DOHH2 (cell line): ENCODE data around the gene STX18.
A peak's percentile ranks its signal among the peaks of the same experiment; 100 is the strongest.

Experiments used
- H3F3A ChIP-seq: fragments of 200-600 bp; sonication (generic), shearing (Covaris generic); 2 replicates; pipeline ENCODE4 v1.6.0; 2016; ENCODE audit warnings: antibody characterized with exemption, mild to moderate bottlenecking; ENCODE audit not compliant: control insufficient read depth, insufficient read depth
- H3K27ac ChIP-seq: fragments of 200-600 bp; sonication (generic); 2 replicates; pipeline ENCODE4 v1.5.1; 2014; ENCODE audit warnings: low read depth, mild to moderate bottlenecking, low read length, moderate library complexity
- H3K27me3 ChIP-seq: fragments of 200-600 bp; sonication (generic); 2 replicates; pipeline ENCODE4 v1.6.1; 2014; ENCODE audit warnings: mild to moderate bottlenecking, low read length, mixed read lengths; ENCODE audit not compliant: control insufficient read depth
- H3K36me3 ChIP-seq: fragments of 200-600 bp; sonication (generic); 2 replicates; pipeline ENCODE4 v1.6.1; 2014; ENCODE audit warnings: mild to moderate bottlenecking, low read length, moderate library complexity, mixed read lengths; ENCODE audit not compliant: control insufficient read depth
- H3K4me1 ChIP-seq: fragments of 200-600 bp; sonication (generic); 2 replicates; pipeline ENCODE4 v1.6.1; 2014; ENCODE audit warnings: mild to moderate bottlenecking, low read length, mixed read lengths; ENCODE audit not compliant: control insufficient read depth
- H3K4me2 ChIP-seq: fragments of 200-600 bp; sonication (generic); 2 replicates; pipeline ENCODE4 v1.6.0; 2014; ENCODE audit warnings: mild to moderate bottlenecking, low read length, moderate library complexity
- H3K4me3 ChIP-seq: fragments of 200-600 bp; sonication (generic); 2 replicates; pipeline ENCODE4 v1.5.1; 2014; ENCODE audit warnings: mild to moderate bottlenecking, low read length, mixed read lengths
- H3K79me2 ChIP-seq: fragments of 200-600 bp; sonication (generic); 2 replicates; pipeline ENCODE4 v1.6.1; 2014; ENCODE audit warnings: mild to moderate bottlenecking, low read length, mixed read lengths; ENCODE audit not compliant: control insufficient read depth
- H3K9me2 ChIP-seq: fragments of 200-600 bp; sonication (generic); replicated peaks from 2 replicates; pipeline ENCODE4 v1.6.1; 2014; ENCODE audit warnings: mild to moderate bottlenecking, low read length, mixed read lengths; ENCODE audit not compliant: control insufficient read depth
- H3K9me3 ChIP-seq: fragments of 200-600 bp; sonication (generic); 2 replicates; pipeline ENCODE4 v1.6.1; 2014; ENCODE audit warnings: antibody characterized with exemption, low read length, mixed read lengths; ENCODE audit not compliant: control insufficient read depth, insufficient read depth
- H4K20me1 ChIP-seq: fragments of 200-600 bp; sonication (generic); 2 replicates; pipeline ENCODE4 v1.6.0; 2014; ENCODE audit warnings: low read depth, mild to moderate bottlenecking, antibody characterized with exemption, low read length, moderate library complexity; ENCODE audit not compliant: control insufficient read depth, insufficient read depth
- CTCF ChIP-seq: fragments of 200-600 bp; sonication (generic); IDR thresholded peaks from one replicate; pipeline ENCODE4 v1.5.1; 2014; ENCODE audit warnings: antibody characterized with exemption, mild to moderate bottlenecking, low read depth, low read length; ENCODE audit not compliant: poor library complexity, severe bottlenecking
- EZH2phosphoT487 ChIP-seq: fragments of 200-600 bp; sonication (generic); IDR thresholded peaks from 2 replicates; pipeline ENCODE4 v1.6.1; 2017; ENCODE audit warnings: borderline replicate concordance, mild to moderate bottlenecking, antibody characterized with exemption, low read length, moderate library complexity, mixed read lengths

STX18 gene

GRCh38 chr4:4549534-4549933 is 7.7 kb upstream of the STX18 start:
- Histone ChIP-seq H3F3A (no peaks in the 10 kb centered on the region), H3K4me3 (no peak overlapping the region), H4K20me1 (no peaks in the 10 kb centered on the region), H3K27ac (no peak overlapping the region), H3K27me3 (no peaks in the 10 kb centered on the region), H3K36me3 (peaks cover 72% of the 10 kb centered on the region), H3K9me3 (no peaks in the 10 kb centered on the region), H3K4me2 (no peak overlapping the region), H3K4me1 (no peaks in the 10 kb centered on the region), H3K79me2 (no peaks in the 10 kb centered on the region), H3K9me2 (no peaks in the 10 kb centered on the region)
- no peak for TF ChIP-seq CTCF
- TF ChIP-seq EZH2phosphoT487 = no peak

GRCh38 chr4:4542774-4543485 is 1.1 kb upstream of the STX18 start:
- peak overlapping the region; percentile 97 for H3K4me3 ChIP-seq
- H3K9me2 ChIP-seq = no peaks in the 10 kb centered on the region
- H3K79me2 ChIP-seq = peaks cover 64% of the 10 kb centered on the region
- no peaks in the 10 kb centered on the region for H3K27me3 ChIP-seq
- peak overlapping the region; percentile 77 for H3K4me2 ChIP-seq
- H3K4me1 ChIP-seq = peaks cover 30% of the 10 kb centered on the region
- H3F3A ChIP-seq = peaks cover 2% of the 10 kb centered on the region; the same call in 1 of the 2 replicates
- H3K36me3 ChIP-seq = peaks cover 35% of the 10 kb centered on the region
- no peaks in the 10 kb centered on the region for H4K20me1 ChIP-seq
- TF ChIP-seq EZH2phosphoT487 (no peak), CTCF (no peak)
- no peaks in the 10 kb centered on the region for H3K9me3 ChIP-seq
- no peak overlapping the region for H3K27ac ChIP-seq

- Histone ChIP-seq H3K27me3 (no peaks in the 10 kb centered on the region), H3K9me2 (no peaks in the 10 kb centered on the region), H4K20me1 (peaks cover 4% of the 10 kb centered on the region; the same call in 1 of the 2 replicates), H3K79me2 (peaks cover 82% of the 10 kb centered on the region), H3K4me3 (peak overlapping the region; percentile 97), H3F3A (peaks cover 2% of the 10 kb centered on the region; the same call in 1 of the 2 replicates), H3K4me1 (peaks cover 30% of the 10 kb centered on the region), H3K36me3 (peaks cover 21% of the 10 kb centered on the region), H3K27ac (peak overlapping the region; percentile 26; the same call in 1 of the 2 replicates), H3K9me3 (no peaks in the 10 kb centered on the region), H3K4me2 (peak overlapping the region; percentile 77)
- TF ChIP-seq EZH2phosphoT487 = no peak
- TF ChIP-seq CTCF = no peak
Observed at GRCh38 chr4:4541040-4541631, 712 bp downstream of the STX18 start.
